CD4-positive, alpha-beta T cell (primary cell): ENCODE measurements around the gene CARF. TPM values are rescaled to one million over a fixed set of nuclear protein-coding genes. Genes with fewer than 3 reads are reported as not detected.
A peak's percentile ranks its signal among the peaks of the same experiment; 100 is the strongest.
"Not testable (repeated sequence)": the region's sequence is repeated elsewhere in the genome, so short reads cannot be mapped to it uniquely, and the experiment has no call there.

Experiments used
- ATAC-seq: fragments of 200-7000 bp; cut with Tn5 transposase; one replicate; pipeline ENCODE4 v1.10.0; 2022; ENCODE audit warnings: mild to moderate bottlenecking; ENCODE audit not compliant: poor library complexity
- CTCF ChIA-PET: fragments of 350-600 bp; sonication (Branson Sonifier 250); formaldehyde crosslinking; loops from one replicate; lab custom pipeline; 2021; ENCODE audit warnings: antibody characterized with exemption, inconsistent platforms; lab: Charles Lee
- POLR2A ChIA-PET: fragments of 350-600 bp; sonication (Branson Sonifier 250); formaldehyde crosslinking; loops from one replicate; lab custom pipeline; 2021; ENCODE audit warnings: antibody characterized with exemption, inconsistent platforms; lab: Charles Lee
- DNase-seq, 14 experiments: peaks; one replicate each; pipeline ENCODE4 v3.0.0-alpha.2; 2013 to 2020; ENCODE audit warnings: mixed read lengths in 2 of 14
- H3K27ac ChIP-seq, 2 donors: one replicate each; pipeline versions ENCODE4 v1.5.1 to v1.7.0; 2013; ENCODE audit warnings: low read length in 2 of 2, low read depth in 1 of 2, mild to moderate bottlenecking in 1 of 2
- H3K27me3 ChIP-seq, 2 experiments: 1 replicate in 1 of 2; 2 replicates in 1 of 2; pipeline versions ENCODE4 v1.6.1 to v1.7.0; 2013; ENCODE audit warnings: low read length in 2 of 2, control low read depth in 1 of 2, mild to moderate bottlenecking in 1 of 2, moderate library complexity in 1 of 2; ENCODE audit not compliant: insufficient read depth in 2 of 2, control insufficient read depth in 1 of 2
- H3K36me3 ChIP-seq: one replicate; pipeline ENCODE4 v1.6.1; 2013; ENCODE audit warnings: low read length, control low read depth; ENCODE audit not compliant: insufficient read depth
- H3K4me1 ChIP-seq: one replicate; pipeline ENCODE4 v1.6.1; 2013; ENCODE audit warnings: low read length, control low read depth; ENCODE audit not compliant: insufficient read depth
- H3K4me3 ChIP-seq: one replicate; pipeline ENCODE4 v1.5.1; 2013; ENCODE audit warnings: mild to moderate bottlenecking, low read length, moderate library complexity
- H3K9me3 ChIP-seq, 2 experiments: 1 replicate in 1 of 2; 2 replicates in 1 of 2; pipeline versions ENCODE4 v1.6.1 to v1.7.0; 2013; ENCODE audit warnings: low read length in 2 of 2, mild to moderate bottlenecking in 2 of 2, control low read depth in 1 of 2, moderate library complexity in 1 of 2; ENCODE audit not compliant: control insufficient read depth in 1 of 2, insufficient read depth in 1 of 2
- H3K27ac Mint-ChIP-seq: one replicate; pipeline ENCODE4 v1.8.0; 2020; ENCODE audit warnings: mixed read lengths
- H3K27me3 Mint-ChIP-seq: one replicate; pipeline ENCODE4 v1.8.0; 2021; ENCODE audit warnings: mixed read lengths
- H3K36me3 Mint-ChIP-seq: one replicate; pipeline ENCODE4 v1.8.0; 2021; ENCODE audit warnings: low read depth, mixed read lengths
- H3K4me1 Mint-ChIP-seq: one replicate; pipeline ENCODE4 v1.8.0; 2021; ENCODE audit warnings: low read depth, mixed read lengths
- H3K4me3 Mint-ChIP-seq: one replicate; pipeline ENCODE4 v1.8.0; 2020; ENCODE audit warnings: mild to moderate bottlenecking, mixed read lengths
- H3K9me3 Mint-ChIP-seq: one replicate; pipeline ENCODE4 v1.8.0; 2020; ENCODE audit warnings: mixed read lengths
- CTCF ChIP-seq: fragments of 200-600 bp; IDR thresholded peaks from one replicate; pipeline ENCODE4 v1.8.0; 2022; ENCODE audit warnings: antibody characterized with exemption, mild to moderate bottlenecking
- intact Hi-C, 2 experiments: fragments of 100-400 bp; cut with DNase I in 1 of 2; cut with micrococcal nuclease in 1 of 2; formaldehyde crosslinking; loops; one replicate each; pipeline versions ENCODE4 v1.15.1 to v1.9.0; 2023 to 2025; cut with DNase I, micrococcal nuclease
- total RNA-seq, 174 experiments: library from RNA in 2 of 174; stranded (reverse) in 2 of 174; gene quantifications; one replicate each; pipeline ENCODE4 v1.2.3 and lab custom pipeline; 2021 to 2026

Gene CARF
- total RNA-seq, 2 experiments from 2014 or later, result 9.0 to 9.6 TPM

GRCh38 chr2:202910698-202911097, 1.4 kb upstream of the CARF start:
- Histone ChIP-seq H3K27me3 (no peaks in the 10 kb centered on the region), H3K4me1 (peaks cover 9% of the 10 kb centered on the region), H3K9me3 (no peaks in the 10 kb centered on the region), H3K36me3 (peaks cover 3% of the 10 kb centered on the region), H3K4me3 (peak overlapping the region; percentile 79), H3K27ac (no peak overlapping the region)
- intact Hi-C loops, result loop anchor here (2.0 to 5.0 kb wide), 3 partner anchors 102 to 328 kb away; partner anchors contain the start of genes CYP20A1 (in 2 of the 2) and NBEAL1 (in 1 of the 2)
- Mint-ChIP-seq H3K9me3 (no peaks in the 10 kb centered on the region), H3K36me3 (peaks cover 33% of the 10 kb centered on the region), H3K4me3 (peak overlapping the region; percentile 98), H3K4me1 (peaks cover 40% of the 10 kb centered on the region), H3K27me3 (no peaks in the 10 kb centered on the region), H3K27ac (peak overlapping the region; percentile 90)
- DNase-seq, result no peak
- ChIA-PET POLR2A (interaction anchor here (0.9 to 2.7 kb wide), 9 partner anchors 9 to 830 kb away, joined by 3 to 31 read pairs (median 5); partner anchors contain the start of genes CYP20A1, FAM117B, ICA1L and NBEAL1), CTCF (interaction anchor here (0.6 to 0.9 kb wide), 2 partner anchors 20 to 328 kb away, joined by 3 read pairs; partner anchors contain the start of gene CYP20A1)
- no peak for ATAC-seq
- TF ChIP-seq CTCF, result no peak

GRCh38 chr2:202911203-202911511, 918 bp upstream of the CARF start:
- CTCF ChIA-PET, result interaction anchor here (1.1 kb wide), 1 partner anchor 40 kb away, joined by 6 read pairs; no protein-coding TSS in a partner anchor
- Histone ChIP-seq H3K4me3 (peak overlapping the region; percentile 79), H3K9me3 (no peaks in the 10 kb centered on the region), H3K27me3 (no peaks in the 10 kb centered on the region), H3K36me3 (peaks cover 3% of the 10 kb centered on the region), H3K4me1 (peaks cover 9% of the 10 kb centered on the region), H3K27ac (peak overlapping the region; percentile 40 to 85)
- H3K36me3 Mint-ChIP-seq, result peaks cover 30% of the 10 kb centered on the region
- H3K27ac Mint-ChIP-seq, result peak overlapping the region; percentile 90
- intact Hi-C loops, result loop anchor here (2.0 to 5.0 kb wide), 3 partner anchors 101 to 328 kb away; partner anchors contain the start of genes CYP20A1 (in 2 of the 2) and NBEAL1 (in 1 of the 2)
- peaks cover 40% of the 10 kb centered on the region for H3K4me1 Mint-ChIP-seq
- H3K27me3 Mint-ChIP-seq, result no peaks in the 10 kb centered on the region
- TF ChIP-seq CTCF, result no peak
- POLR2A ChIA-PET, result interaction anchor here (0.6 to 2.7 kb wide), 15 partner anchors 8 to 829 kb away, joined by 3 to 31 read pairs (median 4); partner anchors contain the start of genes CYP20A1, FAM117B, ICA1L and NBEAL1
- peak overlapping the region; percentile 98 for H3K4me3 Mint-ChIP-seq
- peak; percentile 28 for ATAC-seq
- DNase-seq, result peak in 1 of 14 experiments; percentile 1
- H3K9me3 Mint-ChIP-seq, result no peaks in the 10 kb centered on the region

GRCh38 chr2:202912342-202913201, 497 bp downstream of the CARF start:
- ChIA-PET CTCF (interaction anchor here (1.1 kb wide), 1 partner anchor 42 kb away, joined by 6 read pairs; no protein-coding TSS in a partner anchor), POLR2A (interaction anchor here (1.1 to 2.7 kb wide), 6 partner anchors 11 to 326 kb away, joined by 3 to 31 read pairs (median 12); partner anchors contain the start of genes CYP20A1, FAM117B, ICA1L and NBEAL1)
- Mint-ChIP-seq H3K27ac (peak overlapping the region; percentile 90), H3K36me3 (peaks cover 21% of the 10 kb centered on the region), H3K4me1 (peaks cover 38% of the 10 kb centered on the region), H3K4me3 (peak overlapping the region; percentile 98)
- not testable (repeated sequence) for H3K4me1 ChIP-seq, H3K9me3 ChIP-seq, H3K9me3 Mint-ChIP-seq, H3K36me3 ChIP-seq, H3K27me3 Mint-ChIP-seq, H3K27me3 ChIP-seq
- DNase-seq, result peak in 5 of 14 experiments; percentile 2 to 48 (median 10)
- intact Hi-C loops, result loop anchor here in 1 of 2 experiments (5.0 kb wide), 2 partner anchors 100 to 275 kb away; partner anchors contain the start of gene NBEAL1
- H3K27ac ChIP-seq, result peak overlapping the region; percentile 72 to 85
- ATAC-seq, result peak; percentile 25
- H3K4me3 ChIP-seq, result peak overlapping the region; percentile 79
